CD4-positive, alpha-beta T cell treated with Interleukin-4 for 4 hours (primary cell): Measurements from ENCODE around the gene NR2F1.

Experiments used
- DNase-seq: peaks from one replicate; pipeline ENCODE4 v3.0.0-alpha.2; 2020

NR2F1 gene

DNA sequence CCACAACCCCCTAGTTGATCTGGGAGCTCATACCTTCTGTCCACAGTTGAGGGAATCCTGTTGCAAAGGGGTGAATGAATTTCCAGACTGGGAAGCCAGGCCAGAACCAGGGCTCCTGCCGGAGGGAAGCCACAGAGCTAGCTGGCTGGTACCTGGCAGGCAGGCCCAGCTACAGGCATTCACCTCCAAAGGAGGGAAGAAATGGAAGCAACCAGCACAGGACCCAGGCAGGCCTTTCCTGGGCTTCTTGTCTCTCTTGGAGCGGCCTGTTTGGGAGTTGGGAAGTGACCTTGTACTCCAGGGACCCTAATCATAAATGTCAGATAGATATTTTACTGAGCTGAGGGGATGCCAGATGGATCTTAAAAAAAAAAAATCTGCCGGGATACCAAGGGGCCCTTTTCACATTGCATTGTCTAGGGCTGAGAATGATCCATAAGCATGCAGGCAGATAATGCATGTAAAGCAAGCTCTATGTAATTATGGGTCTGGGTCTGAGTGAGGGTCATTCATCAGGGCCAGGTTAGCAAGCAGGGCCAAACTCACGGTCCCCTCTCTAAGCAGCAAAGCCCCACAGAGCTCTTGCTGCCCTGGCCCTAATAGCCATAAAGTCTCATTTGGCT lies 8.4 kb downstream of the NR2F1 start:
- no peak for DNase-seq

DNA sequence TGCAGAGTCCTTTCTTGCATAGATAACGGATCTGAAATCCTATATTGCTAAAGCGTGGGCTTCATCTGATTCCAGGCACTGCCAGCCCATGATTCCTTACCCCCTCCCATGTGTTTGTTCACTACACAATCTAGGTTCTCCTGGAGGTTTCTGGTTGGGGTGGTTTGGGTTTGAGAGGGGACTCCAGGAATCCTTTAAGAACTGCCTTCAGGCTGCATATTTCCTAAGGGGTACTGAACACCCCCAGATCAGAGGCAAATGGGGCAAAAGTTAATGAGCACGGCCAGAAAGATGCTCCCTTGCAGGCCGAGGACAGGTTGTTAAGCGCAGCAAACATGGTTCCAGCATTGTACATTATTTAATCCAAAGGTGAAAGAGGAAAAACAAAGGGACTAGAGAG lies 9.9 kb downstream of the NR2F1 start:
- DNase-seq = no peak

DNA sequence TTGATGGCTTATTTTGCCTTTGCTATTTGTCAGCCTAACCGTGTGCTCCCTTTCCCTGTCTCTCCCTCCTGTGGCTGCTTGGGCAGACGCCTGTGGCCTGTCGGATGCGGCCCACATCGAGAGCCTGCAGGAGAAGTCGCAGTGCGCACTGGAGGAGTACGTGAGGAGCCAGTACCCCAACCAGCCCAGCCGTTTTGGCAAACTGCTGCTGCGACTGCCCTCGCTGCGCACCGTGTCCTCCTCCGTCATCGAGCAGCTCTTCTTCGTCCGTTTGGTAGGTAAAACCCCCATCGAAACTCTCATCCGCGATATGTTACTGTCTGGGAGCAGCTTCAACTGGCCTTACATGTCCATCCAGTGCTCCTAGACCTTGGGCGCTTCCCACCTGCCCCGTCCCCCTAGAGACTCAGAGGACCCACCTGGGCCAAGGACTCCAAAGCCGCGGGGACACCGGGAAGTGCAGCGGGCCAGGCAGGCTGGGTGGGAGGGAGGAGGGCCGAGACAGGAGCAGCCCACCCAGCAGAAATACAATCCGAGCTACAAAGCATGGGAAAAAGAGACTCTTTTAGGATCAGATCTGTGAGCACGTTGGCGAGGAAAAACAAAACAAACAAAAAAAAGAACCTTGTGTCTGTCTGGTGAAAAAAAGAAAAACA lies 10.6 kb downstream of the NR2F1 start:
- no peak for DNase-seq

- DNase-seq = no peak
These were observed 11.8 kb downstream of the NR2F1 start for GRCh38 chr5:93594591-93595419.

DNA sequence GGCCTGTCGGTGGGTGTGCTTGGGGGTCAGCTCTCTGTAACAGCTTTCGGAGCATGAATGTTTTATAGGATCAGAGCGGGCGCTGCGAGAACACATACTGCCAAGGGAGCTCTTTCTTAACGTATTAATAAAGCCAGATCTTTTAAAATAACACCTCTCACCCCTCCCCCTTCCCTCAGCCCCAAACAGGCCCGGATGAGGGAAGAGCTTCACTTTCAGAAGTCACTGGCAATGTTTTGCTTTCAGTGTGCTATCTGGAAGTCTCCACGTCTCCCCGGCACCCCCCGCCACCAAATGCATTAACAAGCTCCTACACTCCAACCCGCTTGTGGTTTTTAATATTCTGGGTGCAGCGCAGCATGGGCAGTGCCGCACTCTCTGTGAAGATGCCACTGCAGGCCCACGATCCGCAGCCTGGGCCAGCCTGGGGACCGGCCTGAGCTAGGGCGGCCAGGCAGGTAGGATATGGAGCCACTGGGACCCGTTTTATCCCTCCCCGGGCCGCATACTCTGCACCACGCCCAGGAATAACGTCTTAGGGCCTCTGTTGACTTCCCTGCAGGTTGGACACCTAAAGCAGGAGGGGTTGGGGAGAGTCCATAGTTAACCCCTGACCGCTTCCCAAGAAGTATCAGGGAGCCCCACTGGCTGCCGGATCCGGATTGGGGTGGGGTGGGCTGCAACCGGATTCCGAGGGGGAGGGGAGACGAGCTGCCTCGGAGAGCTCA lies 12.6 kb downstream of the NR2F1 start:
- DNase-seq = no peak

GRCh38 chr5:93596310-93596675 lies 13.3 kb downstream of the NR2F1 start:
- DNase-seq = no peak

DNA sequence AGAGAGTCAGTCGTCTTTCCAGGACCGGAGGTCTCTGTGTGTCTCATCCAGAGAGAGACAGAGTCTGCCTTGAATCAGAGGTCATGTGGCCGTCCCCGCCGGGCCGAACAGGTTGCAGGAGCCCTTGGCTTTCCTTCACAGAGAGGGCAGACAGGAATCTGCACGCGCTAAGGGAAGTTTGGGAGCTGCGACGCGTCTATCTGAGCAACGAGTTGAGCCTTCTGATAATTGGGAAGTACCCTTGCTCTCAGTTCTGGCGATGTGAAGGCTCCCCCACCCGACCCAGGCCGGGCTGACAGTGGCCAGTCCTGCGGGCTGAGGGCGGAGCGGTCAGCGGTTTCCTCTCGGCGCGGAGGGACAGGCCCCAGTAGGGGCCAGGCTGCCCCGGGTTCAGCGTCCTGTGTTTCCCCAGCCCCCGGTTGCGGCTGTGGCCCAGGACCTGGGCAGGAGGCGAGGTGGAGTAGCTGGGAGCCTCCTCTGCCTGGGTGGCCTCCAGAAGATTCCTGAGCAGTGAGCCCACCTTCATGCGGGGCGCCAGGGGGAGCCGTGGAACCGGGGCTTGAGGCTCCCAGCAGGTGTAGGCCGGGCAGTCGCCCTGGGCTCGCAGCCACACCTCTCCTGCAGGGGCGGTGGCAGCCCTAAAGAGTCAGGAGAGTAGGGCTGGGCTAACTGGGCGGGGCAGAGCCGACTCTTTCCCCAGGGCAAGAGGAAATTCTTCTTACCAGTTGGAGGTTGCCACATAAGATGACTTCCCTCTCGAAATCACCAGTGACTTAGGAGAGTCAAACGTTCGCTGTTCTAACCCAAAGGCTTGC lies 13.9 kb downstream of the NR2F1 start:
- DNase-seq = no peak

DNA sequence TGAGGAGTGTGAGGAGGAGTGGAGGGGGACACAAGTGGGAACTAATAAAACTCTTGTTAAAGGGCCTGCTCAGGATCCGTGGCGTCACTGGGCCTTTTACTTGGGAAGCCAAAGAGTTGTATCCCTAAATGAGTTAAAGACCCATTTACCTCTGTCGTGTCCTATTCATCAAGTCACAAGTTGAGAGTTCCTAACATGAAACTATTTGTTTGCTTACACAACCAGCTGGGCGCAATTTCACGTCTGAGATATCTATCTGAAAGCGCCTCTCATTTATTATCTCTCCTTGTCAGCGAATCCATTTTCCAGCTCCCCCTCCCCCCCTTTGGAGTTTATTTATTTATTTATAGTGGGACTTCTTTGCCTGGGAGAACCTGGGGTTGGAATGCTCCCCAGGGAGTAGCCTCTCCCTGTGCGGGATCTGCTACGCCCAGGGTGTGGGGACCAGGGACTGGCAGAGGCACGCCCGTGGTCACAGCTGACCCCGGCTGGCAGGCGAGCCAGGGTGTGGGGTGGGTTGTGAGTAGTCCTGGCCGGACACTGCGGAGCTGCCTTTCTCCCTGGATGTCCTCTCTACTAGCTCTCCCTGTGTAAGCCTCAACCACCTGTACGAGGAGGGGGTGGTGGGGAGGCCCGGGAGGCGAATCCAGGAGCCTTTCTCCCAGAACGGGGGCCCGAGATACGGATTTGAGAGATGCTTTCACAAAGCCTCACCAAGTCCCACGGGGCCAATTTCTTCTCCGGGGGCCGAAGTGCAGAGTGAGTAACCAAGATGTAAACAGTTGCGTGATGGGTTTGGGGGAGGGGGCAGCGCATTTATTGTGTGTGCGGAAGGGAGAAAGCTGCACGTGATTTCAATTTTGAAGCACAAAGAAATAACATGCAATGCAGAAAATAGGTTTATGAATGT lies 15.3 kb downstream of the NR2F1 start:
- no peak for DNase-seq

DNA sequence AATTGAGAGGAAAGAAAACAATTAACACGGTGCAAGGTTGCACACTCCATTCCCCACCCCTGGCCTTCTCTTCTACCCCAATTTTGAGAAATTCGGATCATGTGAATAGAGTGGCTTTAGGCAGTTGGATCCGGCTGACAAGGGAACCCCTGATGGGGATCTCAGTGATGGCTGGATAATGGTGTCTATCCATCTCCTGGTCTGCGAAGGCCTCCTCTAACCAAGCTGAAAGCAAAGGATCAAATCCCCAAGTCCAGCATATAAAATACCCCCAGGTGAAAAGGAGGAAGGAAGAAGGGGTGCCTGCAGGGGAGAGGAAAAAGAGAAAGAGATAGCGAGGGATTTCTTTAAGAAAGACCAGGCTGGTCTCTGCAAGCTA lies 16.0 kb downstream of the NR2F1 start:
- DNase-seq = no peak

GRCh38 chr5:93599399-93600120 lies 16.5 kb downstream of the NR2F1 start:
- no peak for DNase-seq

- no peak for DNase-seq
These were observed 17.5 kb downstream of the NR2F1 start for GRCh38 chr5:93600409-93601070.

GRCh38 chr5:93601071-93601801 lies 18.2 kb downstream of the NR2F1 start:
- DNase-seq = no peak

GRCh38 chr5:93601802-93602155 lies 18.8 kb downstream of the NR2F1 start:
- no peak for DNase-seq

DNA sequence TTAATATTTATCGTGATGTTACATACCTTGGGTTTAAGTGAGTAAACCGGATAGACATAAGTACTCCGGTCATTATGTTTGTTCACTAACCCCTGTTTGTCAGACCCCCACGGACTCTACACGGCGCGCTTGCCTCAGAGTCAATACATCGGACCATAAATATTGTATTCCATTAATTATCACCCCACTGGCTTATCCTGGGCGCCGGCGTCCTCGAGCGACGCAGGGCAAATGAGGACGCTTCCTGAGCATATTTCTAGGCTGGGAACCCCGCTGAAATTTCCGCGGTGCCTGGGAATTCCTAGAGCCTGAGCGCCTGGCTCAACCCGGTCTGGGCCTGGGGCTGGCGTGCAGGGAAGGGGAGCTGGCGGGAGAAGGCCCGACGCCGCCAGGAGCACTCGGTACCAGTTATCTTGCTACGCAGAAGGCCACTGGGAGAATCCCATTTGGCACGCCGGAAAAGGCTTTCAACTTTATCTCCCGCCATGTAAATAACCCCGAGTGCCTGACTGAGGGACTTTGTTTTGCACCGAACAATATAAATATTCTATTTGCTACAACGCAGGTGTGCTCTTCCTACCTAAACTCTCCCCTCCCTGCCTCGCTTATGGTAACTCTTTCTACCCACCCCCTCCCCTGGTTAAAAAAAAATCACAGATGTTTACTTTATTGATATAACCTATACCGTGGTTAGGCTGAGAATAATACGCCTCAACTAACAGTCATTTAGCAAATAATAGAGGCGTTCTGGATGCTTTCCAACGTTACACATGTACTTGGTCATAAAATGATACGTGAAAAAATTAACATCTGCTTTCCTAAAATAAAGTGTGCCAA lies 19.4 kb downstream of the NR2F1 start:
- DNase-seq = no peak

DNA sequence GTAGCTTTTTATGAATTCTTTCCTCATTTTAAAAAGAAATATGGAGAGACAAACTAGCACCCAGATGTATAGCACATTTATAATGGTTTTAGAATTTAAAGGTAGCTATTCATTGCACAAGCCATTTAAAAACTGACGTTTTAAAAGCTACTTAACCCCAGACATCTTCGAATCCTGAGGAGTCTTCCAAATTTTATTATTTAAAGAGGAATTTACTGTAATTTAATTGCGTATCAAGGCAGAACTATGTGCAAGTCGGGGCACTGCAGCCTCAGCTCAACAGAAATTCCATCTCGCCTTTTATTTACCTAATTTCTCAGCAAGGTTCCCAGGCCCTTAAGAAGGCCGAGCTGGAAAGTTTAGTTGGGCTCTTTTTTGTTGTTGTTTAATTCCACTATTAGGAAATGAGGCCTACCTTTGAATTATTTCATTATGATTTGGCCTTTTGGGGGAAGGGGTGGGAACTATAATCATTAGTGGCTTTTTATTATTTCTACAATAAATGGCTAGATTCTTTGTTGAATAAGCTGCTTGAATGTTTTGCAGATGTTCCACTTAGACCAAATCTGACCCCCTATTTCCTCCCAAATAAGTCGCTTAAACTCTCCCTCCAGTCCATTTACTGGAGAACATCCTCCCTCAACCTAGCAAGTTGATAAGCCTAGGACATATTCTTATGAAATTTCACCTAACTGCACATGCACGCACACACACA lies 20.2 kb downstream of the NR2F1 start:
- no peak for DNase-seq

DNA sequence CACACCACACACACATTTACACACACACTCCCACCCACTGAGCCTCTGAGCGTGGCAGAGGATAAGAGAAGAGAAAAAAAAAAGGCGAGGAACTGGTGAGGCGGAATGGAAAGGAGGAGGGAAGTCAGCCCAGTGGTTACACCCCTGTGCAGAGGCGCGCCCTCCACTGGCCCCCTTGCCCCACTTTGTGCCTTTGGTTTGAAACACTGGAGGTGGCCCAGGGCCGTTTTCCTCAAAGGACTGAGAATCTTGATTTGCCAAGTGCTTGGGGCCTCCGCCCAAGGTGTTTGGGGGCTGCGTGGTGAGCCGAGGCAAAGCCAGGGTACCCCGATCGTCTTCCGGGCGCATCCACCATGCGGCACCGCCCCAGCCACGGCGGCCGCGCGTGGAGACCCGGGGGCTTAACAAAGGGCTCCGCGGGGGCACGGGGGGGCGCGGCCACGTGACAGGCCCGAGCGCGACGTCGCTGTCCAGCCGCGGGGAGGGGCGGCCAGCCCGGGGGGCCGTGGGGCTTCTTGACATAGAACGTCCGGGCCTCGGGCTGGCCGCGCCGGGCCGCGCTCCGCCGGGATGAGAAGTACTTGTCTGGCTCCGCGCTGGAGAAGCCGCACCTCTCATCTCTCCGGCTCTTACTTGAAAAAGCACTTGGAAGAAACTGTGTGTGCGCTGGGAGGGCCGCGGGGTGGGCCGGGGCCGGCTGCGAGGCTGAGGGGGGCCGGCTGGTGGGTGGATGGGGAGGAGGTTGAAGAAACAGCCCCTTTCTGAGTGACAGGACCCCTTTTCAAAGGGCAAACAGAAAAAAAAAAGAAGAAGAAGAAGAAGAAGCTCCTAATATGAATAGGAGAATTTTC lies 21.0 kb downstream of the NR2F1 start:
- DNase-seq = no peak
